Measurements from ENCODE around the gene MACROD1.

Gene MACROD1

GRCh38 chr11:64089915-64090805 is 75.8 kb downstream of the MACROD1 start:
- DNase-seq, result no peak

GRCh38 chr11:64089493-64089892 is 76.4 kb downstream of the MACROD1 start:
- DNase-seq, result no peak

DNA sequence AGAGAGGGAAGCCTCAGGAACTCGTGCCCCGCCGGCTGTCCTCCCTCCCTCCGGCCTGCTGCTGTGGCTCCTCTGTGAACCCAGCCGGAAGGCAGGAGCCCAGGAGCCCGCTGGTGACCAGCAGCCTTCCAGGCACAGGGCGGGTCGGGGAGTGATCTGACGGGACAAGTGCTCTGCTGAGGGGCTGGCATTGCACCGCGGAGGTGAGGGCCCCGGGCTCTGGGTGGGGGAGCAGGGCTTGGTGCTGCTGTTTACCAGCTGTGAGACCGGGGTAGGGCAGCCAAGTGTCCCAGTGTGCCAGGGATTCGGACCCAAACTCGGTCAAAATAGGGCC is 76.9 kb downstream of the MACROD1 start:
- DNase-seq, result no peak

DNA sequence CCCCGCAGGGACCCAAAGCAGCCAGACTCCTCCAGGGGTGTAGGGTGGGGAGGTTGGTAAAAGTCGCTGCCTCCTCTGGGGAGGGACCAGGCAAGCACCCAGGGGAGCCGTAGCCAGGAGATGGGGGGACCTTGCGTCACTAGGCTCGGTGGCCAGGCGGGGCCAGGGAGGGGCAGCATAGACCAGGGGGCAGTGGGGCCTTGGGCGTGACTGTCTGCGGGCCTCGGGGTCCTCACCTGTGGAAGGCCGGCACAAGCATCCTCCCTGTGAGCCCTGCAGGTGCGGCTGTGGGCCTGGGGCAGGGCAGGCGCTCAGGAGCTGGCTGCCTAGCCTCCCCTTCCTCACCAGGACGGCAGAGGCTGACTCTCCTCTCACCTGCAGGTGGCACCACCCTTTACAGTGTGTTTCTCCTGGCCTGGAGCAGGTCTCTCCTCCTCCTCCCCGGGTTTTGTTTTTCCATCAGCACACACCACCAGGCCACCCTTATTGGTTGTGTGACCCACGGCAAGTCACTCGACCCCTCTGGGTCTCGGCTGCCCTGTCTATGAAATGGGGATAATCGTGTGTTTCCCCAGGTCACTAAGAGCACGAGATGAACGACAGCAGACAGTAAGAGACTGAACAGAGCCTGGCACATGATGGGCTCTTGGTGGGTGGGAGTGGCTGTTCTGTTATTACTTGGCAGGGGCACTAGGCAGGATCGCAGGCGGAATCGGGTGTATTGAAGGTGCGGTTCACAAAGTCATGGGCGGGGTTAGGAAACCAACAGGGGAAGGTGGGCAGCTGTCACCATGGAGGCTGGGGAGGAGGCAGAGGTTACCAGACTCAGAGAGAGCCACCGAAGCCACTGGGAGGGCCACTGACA is 77.5 kb downstream of the MACROD1 start:
- DNase-seq, result peak; percentile 56

- DNase-seq, result no peak
Measured at GRCh38 chr11:64086258-64087123, 79.4 kb downstream of the MACROD1 start.

DNA sequence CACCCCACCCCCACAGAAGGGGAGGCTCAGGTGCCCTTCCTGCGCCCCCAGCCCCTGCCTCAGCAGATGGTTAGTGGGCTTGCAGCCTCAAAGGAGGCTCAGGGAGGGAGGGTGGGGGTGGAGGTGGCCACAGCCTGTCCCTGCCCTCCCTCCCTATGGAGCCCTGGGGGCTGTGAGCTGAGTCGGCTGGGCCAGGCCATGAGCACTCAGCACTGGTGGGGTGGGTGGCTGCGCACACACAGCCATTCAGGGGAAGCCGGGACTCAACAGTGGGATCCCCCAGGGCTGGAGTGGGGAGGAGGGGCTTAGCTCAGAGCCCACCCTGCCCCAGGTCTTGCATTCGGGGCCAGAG is 80.0 kb downstream of the MACROD1 start:
- no peak for DNase-seq

- DNase-seq, result no peak
Measured at GRCh38 chr11:64084951-64085710, 80.8 kb downstream of the MACROD1 start.

DNA sequence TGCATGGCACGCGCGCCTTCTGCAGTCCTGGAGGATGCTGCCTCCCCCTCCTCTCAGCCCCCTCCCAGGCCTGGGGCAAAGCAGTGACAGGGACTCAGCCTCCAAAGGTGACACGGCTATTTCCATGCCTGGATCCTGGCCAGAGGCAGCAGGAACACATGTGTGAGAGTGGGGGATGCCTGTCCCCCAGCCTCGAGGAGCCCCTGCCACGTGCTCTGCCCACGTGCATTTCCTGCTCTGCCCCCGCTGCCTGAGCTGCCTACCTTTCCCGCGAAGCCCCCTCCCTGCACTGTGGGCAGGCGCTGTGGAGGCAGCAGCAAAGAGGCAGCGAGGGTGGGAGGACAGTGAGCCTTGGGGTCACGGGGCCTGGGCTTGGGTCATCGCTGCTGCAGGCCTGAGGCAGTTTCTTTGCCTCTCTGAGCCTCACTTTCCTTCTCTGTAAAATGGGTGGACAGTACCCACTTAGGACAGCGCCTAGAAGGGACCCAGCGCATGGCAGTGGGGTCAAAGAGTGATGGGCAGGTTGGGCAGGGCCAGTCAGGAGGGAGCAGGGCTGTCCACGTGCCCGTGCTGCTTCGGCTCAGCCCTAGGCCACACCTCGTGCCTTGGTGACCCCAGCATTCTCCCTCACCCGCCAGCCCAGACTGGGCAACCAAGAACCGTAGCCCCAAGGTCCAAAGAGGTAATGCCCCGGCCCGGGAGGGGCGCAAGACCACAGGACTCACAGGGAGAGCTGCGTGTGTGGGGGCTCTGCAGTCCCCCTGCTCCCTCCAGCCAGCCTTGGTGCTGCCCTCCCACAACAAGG is 81.6 kb downstream of the MACROD1 start:
- no peak for DNase-seq

DNA sequence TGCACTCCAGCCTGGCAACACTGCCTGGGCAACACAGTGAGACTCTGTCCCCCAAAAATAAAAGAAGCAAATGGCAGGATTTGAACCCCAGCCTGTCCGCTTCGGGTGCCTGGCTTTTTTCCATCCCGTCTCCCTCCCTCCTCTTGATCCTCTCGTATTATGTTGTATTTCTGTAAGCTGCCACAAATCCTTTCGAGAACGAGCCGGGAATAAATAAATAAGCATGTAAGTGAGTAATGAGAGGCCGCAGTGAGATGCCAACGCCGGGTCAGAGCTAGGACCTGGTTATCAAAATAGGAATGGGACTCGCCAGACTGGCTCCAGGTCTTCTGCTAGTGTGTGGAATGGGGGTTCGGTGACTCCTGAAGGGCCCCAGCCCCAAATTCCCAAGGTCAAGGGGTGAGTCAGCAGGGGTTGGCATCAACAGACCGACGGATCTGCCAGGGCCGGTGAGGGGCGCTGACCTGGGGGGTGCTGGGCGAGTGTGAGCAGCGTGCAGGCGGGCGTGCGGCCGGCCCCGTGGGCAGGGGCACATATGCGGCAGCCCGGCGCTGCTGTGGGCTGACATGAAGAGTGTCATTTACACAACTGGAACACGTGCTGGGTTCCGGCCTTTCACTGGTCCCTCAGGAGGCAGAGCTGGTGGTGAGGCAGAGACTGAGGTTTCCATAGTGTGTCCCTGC is 82.4 kb downstream of the MACROD1 start:
- no peak for DNase-seq

GRCh38 chr11:64081745-64082442 is 84.0 kb downstream of the MACROD1 start:
- peak; percentile 60 for DNase-seq

DNA sequence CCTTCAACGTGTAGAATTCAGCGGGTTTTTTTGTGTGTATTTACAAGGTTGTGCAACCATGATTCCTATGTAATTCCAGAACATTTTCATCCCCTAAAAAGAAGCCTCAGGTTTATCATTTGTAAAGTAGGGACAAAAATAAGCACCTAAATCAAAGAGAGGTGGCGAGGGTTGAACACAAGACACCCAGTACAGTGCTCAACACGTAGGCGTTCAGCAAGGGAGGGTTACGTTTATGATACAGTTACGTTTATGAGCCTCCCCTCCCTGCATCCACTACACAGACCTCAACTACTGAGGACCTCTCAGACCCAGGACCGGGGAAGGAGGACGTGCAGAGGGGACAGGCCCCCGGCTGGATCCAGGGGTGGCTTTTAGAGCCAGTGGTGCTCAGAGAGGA is 85.5 kb downstream of the MACROD1 start:
- DNase-seq, result no peak

- no peak for DNase-seq
Measured at GRCh38 chr11:64078905-64079304, 87.0 kb downstream of the MACROD1 start.

DNA sequence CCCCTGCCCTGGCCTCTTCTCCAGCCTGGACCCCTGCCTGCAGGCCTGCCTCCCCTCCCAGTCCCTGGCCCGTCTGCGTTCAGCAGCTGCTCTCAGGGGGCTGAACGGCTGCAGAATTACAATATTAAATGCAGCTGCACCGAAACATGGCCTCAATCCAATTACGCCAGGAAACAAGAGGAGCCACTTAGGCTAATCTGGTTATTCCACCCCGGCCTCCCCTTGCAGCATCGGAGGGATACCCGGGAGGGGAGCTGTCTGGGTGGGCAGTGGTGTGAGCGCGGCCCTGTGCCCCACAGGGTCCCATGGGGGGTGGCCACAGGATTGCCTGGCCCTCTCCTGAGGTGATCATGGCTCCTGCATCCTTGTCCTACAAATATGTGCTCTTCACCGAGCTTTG is 87.6 kb downstream of the MACROD1 start:
- peak; percentile 61 for DNase-seq

DNA sequence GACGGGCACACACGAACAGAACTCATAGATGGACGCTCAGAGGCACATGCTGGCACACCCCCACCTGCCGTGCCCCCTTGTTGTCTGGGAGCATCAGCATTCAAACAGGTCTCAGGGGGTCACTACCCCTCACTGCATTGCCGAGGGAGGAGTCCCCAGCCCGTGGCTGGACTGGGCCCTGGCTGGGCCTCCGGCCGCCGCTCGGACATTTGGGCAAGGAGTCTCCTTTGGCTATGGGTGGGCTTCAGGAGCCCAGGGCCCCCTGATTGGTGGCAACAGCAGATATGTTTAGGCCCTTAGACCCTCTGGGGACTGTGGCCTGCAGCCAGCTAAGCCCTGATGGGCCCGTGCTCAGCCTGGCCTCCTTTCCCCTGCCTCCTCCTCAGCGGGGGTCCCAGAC is 88.3 kb downstream of the MACROD1 start:
- DNase-seq, result no peak

- no peak for DNase-seq
Measured at GRCh38 chr11:64076758-64077157, 89.2 kb downstream of the MACROD1 start.

- no peak for DNase-seq
Measured at GRCh38 chr11:64074239-64074638, 91.7 kb downstream of the MACROD1 start.

DNA sequence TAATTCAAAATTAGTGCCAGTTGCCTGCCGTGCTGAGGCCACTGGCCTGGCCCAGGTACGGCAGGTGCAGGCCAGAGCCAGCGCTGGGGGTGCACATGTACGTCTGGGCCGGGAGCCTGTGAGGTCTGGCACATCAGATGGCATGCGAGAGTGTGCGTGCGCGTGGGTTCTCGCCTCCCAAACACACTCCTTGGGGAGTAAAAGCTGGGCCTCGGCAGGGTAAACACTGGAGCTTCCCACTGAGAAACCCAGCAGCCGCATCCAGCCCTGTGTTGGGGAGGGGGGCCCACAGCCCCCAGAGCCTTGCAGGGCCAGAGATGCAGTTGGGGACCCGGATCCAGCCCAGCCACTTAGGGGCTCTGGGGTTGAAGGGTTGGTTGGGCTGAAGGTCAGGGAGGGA is 92.4 kb downstream of the MACROD1 start:
- no peak for DNase-seq

DNA sequence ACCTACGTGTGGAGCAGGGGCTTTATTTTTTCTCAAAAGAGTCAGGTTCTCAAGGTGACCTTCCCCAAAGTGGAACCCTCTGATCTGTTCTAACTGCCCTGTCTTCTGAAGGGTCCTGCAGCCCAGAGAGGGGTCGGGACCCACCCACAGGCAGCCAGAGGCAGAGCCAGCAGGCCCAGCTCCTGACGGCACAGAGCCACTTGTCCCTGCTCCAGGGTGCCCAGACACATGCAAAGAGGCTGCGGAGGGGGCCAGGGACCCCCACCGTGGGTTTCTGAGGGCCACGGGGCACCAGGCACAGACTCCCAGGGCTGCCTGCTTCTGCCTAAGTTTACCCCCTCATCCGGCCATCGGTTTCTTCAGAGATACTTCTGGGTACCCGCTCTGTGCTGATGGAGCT is 93.0 kb downstream of the MACROD1 start:
- DNase-seq, result no peak

- DNase-seq, result no peak
Measured at GRCh38 chr11:64072403-64072802, 93.5 kb downstream of the MACROD1 start.

GRCh38 chr11:64071849-64072248 is 94.1 kb downstream of the MACROD1 start:
- DNase-seq, result no peak

Data from NCI-H1436 (cell line).